CD4-positive, alpha-beta T cell treated with Interleukin-1 beta for 1 hour (primary cell): ENCODE measurements around the gene NVL.

Experiments used
- DNase-seq, 2 donors: peaks; one replicate each; pipeline ENCODE4 v3.0.0-alpha.2; 2020 to 2022

NVL gene

DNA sequence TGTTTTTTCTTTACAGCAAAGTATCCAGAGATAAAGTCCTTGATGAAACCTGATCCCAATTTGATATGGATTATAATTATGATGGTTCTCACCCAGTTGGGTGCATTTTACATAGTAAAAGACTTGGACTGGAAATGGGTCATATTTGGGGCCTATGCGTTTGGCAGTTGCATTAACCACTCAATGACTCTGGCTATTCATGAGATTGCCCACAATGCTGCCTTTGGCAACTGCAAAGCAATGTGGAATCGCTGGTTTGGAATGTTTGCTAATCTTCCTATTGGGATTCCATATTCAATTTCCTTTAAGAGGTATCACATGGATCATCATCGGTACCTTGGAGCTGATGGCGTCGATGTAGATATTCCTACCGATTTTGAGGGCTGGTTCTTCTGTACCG lies 140.4 kb downstream of the NVL start:
- DNase-seq = no peak

DNA sequence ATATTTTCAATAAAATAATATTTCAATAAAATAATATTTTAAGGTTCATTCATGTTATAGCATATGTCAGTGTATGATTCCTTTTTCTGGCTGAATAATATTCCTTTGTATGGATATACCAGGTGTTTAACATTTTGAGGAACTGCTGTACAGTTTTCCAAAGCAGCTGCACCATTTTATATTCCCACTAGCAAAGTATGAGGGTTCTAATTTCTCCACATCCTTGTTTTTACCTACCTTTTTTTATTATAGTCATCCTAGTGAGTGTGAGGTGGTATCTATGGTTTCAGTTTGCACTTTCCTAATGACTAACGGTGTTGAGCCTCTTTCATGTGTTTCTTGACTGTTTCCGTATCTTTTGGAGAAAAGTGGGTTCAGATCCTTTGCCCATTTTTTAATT lies 141.7 kb downstream of the NVL start:
- no peak for DNase-seq

DNA sequence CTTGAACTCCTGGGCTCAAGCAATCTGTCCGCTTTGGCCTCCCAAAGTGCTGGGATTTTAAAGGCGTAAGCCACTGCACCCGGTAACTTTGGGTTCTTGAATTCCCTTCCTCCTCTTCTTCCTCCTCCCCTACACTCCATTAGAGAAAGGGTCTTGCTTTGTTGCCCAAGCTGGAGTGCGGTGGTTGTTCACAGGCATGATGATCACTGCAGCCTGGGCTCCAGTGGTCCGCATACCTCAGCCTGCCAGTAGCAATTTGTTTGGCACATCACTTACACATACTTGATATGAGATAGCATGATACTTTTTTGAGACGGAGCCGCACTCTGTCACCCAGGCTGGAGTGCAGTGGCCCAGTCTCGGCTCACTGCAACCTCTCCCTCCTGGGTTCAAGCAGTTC lies 144.8 kb downstream of the NVL start:
- no peak for DNase-seq

DNA sequence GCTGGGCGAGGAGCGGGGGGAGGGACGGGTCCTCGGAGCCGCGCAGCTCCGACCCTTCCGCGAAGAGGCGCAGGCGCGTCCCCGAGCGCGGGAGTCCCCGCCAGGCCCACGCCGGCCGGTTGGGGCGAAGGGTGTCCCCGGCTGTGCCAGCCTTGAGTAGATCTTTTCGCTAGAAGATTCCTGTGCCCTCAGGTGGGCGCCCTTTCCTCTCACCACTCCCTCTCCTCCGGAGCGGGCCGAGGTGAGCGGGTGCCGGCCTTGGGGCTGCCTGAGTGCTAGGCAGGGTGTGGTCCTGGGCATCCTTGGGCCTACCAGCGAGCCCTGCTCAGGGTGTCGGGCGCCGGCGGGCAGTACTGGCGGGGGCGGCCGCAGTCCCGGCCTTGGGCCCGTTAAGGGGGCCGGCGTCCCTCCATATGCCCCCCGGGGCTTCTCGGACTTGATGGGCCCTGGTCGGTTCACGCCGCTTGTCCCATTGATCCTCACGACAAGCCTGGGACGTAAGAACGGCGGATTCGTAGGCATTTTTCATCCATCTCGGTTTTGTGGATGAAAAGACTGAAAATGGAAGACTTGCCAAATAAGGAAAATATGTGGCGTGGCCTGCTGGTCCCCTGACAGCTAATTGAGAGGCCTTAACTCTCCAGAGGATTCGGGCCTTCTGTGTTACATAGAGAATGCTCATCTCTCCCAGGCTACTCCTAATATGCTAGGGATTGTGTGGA lies 146.2 kb downstream of the NVL start:
- DNase-seq = peak; percentile 65

DNA sequence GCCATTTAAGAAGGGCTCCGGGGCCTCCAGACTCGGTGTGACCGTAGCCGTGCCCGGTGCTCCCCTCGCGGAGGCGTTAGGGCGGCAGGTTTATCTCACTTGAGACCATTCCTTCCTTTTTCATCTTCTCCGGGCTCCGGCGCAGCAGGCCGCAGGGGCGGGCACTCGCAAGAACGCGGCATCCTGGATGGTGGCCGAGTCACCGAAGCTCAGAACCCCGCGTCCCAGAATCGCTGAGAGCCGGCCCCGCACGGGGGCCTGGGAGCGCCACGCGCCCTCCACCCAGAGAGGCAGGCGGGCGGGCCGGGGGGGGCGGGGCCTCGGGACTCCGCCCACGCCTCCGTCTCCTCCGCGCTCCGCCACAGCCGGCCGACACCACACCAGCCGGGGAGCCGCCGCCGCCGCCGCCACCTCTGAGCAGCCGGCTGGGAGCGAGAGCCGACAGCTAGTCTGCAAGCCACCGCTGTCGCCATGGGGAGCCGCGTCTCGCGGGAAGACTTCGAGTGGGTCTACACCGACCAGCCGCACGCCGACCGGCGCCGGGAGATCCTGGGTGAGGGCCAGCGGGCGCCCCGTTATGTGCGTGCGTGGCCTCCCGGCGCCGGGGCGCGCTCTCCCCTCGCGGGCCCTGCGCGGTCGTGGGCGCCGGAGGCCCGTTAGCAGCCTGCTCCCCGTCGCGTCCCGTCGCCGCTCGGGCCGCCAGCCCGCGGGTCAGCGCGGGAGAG lies 146.9 kb downstream of the NVL start, which contains the start of gene DEGS1:
TSS of gene DEGS1 (plus strand) at position 375 of the 725 bp plus-strand sequence. CDS start at position 472, 97 bp downstream.
- DNase-seq = peak; percentile 86 to 87

DNA sequence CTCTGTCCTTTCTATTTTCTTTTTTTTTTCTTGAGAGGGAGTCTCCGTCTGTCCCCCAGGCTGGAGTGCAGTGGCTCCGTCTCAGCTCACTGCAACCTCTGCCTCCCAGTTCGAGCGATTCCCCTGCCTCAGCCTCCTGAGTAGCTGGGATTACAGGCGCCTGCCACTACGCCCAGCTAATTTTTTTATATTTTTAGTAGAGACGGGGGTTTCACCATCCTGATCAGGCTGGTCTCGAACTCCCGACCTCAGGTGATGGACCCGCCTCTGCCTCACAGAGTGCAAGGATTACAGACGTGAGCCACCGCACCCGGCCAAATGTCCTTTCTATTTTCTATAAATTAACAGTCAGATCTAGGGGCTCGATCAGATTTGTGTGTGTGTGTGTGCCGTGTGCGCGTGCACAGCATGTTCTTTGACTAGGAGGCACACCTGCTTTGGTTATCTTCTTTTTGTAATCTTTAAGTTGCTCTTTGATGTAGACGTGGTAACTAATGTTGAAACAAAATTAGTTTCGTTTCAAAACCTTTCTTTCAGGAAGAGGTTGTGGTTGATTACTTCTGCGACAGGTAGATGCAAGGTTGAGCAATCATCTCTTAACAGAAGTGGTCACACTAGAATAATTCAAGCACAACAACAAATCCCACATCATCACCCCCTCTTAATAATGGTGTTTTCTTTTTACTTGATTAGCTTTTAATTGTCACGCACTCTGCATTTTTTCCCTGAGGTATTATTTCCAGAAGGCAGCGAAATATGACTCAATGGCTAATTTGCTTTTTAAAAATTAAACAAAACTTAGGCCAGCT lies 147.7 kb downstream of the NVL start:
- DNase-seq = peak; percentile 49 to 75

DNA sequence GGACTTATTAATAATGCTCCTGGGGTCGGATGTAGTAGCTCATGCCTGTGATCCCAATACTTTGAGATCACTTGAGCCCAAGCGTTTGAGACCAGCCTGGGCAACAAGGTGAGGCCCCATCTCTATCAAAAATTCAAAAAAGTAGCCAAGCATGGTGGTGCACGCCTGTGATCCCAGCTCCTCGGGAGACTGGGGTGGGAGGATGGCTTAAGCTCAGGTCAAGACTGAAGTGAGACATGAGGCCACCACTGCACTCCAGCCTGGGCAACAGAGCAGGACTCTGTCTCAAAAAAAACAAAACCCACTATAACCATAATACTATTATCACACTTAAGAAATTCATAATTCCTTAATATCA lies 148.5 kb downstream of the NVL start:
- DNase-seq = no peak

DNA sequence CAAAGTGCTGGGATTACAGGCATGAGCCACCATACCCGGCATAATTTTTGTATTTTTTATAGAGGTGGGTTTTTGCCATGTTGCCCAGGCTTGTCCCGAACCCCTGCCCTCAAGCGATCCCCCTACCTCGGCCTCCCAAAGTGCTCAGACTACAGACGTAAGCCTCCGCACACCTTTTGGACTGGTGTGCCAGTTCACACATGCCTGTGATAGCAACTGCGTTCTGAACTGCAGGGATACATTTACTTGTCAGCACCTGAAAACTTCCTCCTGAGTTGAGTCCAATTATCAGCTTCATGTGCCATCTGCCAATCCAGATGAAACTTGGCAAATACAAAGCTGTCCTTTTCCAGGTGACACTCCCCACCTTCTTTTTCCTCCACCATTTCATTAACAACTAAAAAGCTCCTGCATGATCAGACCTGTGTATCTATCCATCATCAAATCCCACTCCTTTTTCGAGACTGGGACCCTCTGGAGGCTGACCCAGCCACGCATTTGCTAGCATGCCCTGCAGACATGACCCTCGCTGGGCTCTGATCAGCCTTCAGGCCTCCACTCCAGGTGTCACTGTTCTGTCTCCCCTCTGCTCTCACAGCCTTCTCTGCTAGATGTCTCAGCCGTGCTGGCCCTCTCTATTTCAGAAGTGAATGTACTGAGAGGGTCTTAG lies 149.1 kb downstream of the NVL start:
- DNase-seq = no peak

DNA sequence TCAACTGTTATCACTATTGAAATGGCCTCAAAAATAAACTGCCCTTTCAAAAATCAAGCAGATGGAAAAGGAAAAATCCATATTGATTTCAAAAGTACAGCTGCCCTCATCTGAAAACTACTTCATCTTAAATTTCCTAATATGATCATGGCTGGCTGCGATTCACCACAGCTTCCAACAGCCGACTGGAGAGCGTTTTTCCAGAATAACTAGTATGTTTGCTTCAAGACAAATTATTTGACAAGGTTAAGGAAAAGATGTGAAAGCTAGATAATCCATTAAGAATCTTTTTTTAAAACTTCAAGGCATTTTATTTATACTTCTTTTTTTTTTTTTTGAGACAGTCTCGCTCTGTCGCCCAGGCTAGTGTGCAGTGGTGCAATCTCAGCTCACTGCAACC lies 151.1 kb downstream of the NVL start:
- no peak for DNase-seq

DNA sequence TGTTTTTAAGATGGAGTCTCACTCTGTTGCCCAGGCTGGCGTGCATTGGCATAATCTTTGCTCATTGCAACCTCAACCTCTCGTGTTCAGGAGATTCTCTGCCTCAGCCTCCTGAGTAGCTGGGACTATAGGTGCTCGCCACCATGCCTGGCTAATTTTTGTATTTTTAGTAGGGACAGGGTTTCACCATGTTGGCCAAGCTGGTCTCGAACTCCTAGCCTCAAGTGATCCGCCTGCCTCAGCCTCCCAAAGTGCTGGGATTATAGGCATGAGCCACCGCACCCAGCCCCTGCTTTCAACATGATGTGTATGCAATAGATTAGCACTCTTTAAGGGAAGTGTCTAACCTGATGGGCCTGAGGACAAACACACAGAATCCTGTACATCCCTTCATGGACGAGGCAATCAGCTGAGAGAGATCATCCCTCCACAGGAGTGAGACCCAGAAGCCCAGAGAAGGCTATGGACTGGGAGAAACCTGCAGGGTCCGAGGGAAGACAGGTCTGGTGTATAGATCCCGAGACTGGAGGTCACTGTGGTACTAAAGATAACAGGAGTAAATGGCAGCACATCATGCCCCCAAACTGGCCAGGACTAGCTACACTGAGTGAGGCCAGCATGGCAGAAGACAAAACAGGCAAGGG lies 152.5 kb downstream of the NVL start:
- DNase-seq = no peak
